GM21576 (cell line): Measurements from ENCODE around the gene MRPL41.
A peak's percentile ranks its signal among the peaks of the same experiment; 100 is the strongest.
"Not testable (repeated sequence)": the region's sequence is repeated elsewhere in the genome, so short reads cannot be mapped to it uniquely, and the experiment has no call there.

Experiments
- ATAC-seq: cut with Tn5 transposase; IDR thresholded peaks from one replicate; pipeline ENCODE4 v1.9.1; 2021; ENCODE audit warnings: mild to moderate bottlenecking, moderate library complexity; ENCODE audit not compliant: unreplicated experiment

MRPL41 gene

DNA sequence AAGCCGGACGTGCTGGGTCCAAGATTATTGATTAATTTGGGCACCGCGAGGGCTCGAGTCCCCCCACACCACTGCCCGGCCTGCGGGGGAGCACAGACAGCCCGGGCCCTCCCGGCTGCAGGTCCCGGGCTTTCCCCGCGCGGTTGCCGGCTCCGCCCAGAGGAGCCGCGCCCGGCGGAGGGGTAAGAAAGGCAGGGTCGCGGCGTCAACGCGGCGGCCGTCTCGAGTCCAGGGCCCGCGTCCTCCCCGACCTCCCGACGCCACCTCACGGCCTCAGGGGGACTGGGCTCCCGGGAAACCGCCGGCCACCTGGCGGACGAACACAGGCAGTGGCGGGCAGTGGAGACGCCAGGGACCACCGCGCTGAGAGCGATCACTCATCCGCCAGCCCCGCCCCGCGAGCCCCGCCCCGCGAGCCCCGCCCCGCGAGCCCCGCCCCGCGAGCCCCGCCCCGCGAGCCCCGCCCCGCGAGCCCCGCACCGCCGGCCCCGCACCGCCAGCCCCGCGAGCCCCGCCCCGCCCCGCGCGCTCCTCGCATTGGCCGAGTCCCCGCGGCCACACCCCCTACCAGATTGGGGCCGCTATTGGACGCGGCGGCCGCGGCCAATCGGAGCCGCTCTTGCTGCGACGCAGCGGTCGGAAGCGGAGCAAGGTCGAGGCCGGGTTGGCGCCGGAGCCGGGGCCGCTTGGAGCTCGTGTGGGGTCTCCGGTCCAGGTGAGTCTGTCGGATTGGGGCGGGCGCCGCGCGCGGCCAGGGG lies at the start of gene MRPL41:
TSS of gene MRPL41 (plus strand) at position 616 of the 758 bp plus-strand sequence. CDS start 203 bp downstream, outside the sequence.
- ATAC-seq: peak; percentile 79

- no peak for ATAC-seq
Measured at GRCh38 chr9:137502008-137502911, 49.4 kb upstream of the MRPL41 start.

GRCh38 chr9:137504432-137504777 lies 47.3 kb upstream of the MRPL41 start:
- ATAC-seq: no peak

GRCh38 chr9:137505421-137506140 lies 46.1 kb upstream of the MRPL41 start:
- no peak for ATAC-seq

DNA sequence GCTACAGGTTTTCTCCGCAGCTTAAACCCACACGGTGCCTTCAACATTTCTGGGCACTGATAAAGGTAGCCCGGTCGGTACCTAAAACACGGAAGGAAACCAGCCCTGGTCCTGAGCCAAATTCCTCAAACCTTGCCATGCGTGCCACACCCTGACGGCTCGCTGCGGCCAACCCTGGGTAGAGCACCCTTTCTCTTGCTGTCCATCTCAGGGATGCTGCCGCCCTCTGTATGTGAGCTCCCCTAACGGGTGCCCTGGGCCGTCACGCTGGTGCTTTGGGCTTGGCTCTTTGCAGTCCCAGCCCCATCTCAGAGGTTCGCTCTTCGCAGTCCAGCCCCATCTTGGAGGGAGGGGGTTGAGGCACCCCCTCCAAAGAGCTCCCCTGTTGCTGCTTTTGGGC lies 45.4 kb upstream of the MRPL41 start:
- ATAC-seq: no peak

GRCh38 chr9:137506702-137507171 lies 44.9 kb upstream of the MRPL41 start:
- ATAC-seq: no peak

DNA sequence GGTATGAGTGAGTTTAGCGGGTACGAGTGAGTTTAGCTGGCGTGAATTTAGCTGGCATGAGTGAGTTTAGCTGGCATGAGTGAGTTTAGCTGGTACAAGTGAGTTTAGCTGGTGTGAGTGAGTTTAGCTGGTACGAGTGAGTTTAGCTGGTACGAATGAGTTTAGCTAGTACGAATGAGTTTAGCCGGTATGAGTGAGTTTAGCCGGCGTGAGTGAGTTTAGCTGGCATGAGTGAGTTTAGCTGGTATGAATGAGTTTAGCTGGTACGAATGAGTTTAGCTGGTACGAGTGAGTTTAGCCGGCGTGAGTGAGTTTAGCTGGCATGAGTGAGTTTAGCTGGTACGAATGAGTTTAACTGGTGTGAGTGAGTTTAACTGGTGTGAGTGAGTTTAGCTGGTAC lies 42.5 kb upstream of the MRPL41 start:
- no peak for ATAC-seq

DNA sequence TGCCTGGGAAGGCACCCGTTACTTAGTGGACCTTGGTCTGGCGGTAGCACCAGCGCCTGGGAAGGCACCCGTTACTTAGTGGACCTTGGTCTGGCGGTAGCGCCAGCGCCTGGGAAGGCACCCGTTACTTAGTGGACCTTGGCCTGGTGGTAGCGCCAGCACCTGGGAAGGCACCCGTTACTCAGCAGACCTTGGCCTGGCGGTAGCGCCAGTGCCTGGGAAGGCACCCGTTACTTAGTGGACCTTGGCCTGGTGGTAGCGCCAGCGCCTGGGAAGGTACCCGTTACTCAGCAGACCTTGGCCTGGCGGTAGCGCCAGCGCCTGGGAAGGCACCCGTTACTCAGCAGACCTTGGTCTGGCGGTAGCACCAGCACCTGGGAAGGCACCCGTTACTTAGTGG lies 40.6 kb upstream of the MRPL41 start:
- not testable (repeated sequence) for ATAC-seq

- ATAC-seq: no peak
Measured at GRCh38 chr9:137511758-137512463, 39.8 kb upstream of the MRPL41 start.

- not testable (repeated sequence) for ATAC-seq
Measured at GRCh38 chr9:137513136-137513535, 38.5 kb upstream of the MRPL41 start.

- ATAC-seq: not testable (repeated sequence)
Measured at GRCh38 chr9:137513801-137514570, 37.7 kb upstream of the MRPL41 start.

- ATAC-seq: no peak
Measured at GRCh38 chr9:137514691-137515337, 36.9 kb upstream of the MRPL41 start.

DNA sequence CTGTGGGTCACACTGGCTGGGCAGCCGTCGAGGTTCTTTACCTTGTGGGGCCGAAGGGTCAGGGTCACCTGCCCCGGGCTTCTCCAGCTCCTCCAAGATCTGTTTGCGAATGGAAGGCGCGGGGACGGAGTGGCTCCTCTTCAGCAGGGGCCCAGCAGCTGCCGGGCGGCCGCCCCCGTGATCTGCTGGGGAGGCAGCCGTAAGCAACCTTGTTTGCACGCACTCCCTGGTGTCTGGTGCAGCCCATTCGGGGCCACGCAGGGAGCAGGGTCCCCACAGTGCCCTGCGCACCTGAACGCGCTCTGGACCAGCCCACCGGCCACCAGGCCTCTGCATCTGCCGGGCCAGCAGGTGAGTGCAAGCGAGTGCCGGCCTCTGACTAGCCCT lies 36.3 kb upstream of the MRPL41 start:
- ATAC-seq: no peak

DNA sequence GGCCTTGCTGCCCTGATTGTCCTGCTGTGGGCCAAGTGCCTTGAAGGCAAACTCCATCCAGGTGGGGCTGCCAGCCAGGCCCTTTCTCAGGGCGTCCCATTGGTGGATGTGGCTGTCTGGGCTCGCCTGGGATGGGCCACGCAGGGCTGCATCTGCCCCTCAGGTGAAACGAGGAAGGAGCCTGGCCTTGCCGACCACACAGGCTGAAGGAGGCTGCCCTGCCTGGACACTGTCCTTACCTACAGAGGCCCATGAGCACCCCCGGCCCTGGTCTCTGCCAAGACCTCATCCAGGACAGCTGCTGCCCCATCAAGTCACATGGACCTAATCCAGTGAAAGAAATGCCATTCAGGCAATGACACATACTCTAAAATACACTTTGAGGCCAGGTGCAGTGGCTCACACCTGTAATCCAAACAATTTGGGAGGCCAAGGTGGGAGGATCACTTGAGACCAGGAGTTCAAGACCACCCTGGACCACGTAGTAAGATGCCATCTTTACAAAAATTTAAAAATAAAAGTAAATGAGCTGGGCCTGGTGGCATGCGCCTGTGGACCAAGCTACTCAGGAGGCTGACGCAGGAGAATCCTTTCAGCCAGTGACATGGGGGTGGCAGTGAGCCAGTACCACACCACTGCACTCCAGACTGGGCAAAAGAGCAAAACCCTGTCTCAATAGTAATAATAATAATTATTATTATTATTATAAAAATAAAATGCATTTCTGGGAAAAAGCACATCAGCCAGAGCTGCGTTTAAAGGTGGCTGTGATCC lies 35.3 kb upstream of the MRPL41 start:
- ATAC-seq: no peak

DNA sequence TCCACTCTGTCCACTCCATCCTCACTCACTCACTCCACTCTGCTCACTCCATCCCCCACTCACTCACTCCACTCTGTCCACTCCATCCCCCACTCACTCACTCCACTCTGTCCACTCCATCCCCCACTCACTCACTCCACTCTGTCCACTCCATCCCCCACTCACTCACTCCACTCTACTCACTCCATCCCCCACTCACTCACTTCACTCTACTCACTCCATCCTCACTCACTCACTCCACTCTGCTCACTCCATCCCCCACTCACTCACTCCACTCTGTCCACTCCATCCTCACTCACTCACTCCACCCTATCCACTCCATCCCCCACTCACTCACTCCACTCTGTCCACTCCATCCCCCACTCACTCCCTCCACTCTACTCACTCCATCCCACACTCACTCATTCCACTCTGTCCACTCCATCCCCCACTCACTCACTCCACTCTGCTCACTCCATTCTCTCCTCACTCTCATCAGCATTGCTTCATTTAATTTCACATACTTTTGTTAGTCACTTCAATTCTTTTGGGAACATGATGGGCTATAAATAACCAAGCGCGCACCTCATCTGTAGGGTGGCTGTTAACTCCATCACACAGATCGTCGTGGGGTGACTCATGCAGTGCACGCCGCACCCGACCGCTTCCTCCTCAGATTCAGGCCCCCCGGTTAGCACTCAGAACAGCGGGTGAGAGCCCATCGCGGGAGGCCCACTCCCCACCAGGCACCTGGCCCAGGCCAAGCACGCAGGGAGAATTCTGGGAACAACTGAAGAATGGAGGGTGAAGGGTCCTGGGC lies 32.8 kb upstream of the MRPL41 start:
- not testable (repeated sequence) for ATAC-seq

DNA sequence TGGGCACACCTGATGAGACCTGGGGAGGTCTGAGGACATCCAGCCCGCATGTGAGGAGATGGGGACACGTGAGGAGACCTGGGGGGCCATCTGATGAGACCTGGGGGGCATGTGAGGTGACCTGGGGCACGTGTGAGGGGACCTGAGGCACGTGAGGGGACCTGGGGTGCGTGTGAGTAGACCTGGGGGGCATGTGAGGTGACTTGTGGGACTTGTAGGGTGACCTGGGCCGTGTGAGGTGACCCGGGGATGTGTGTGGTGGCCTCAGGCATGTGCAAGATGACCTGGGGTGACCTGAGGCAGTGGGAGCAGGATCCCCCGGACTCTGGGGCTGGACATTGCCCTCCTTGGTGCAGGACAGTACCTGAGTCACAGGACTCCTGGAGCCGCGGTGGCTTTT lies 32.1 kb upstream of the MRPL41 start:
- ATAC-seq: no peak

DNA sequence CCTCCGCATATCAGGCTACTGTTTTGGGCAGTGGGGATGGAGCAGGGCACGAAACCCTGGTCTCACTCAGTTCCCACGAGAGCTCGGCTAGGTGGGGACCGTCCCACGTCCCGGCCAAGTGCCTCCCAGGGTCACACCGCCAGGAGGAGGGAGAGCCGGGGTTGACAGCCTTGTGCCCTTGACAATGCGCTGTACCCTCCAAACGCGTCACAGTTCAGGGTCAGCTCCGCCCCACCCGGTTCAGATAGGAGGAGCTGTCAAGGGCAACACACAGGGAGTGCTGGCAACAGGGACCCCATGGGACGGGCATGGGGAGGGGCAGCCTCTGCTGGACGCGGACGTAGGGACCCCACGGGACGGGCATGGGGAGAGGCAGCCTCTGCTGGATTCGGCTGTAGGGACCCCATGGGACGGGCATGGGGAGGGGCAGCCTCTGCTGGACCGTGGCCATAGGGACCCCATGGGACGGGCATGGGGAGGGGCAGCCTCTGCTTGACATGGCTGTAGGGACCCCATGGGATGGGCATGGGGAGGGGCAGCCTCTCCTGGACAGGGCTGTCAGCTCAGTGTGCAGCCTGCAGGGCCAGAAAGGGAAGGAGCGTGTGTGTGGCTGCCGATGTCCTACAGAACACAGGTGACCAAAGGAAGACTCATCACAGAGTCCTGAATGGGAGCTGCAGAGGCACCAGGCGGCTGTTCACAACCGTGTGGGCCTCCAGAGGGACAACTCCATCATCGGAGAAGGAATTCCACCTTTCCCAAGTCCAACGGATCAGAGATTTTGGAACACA lies 30.9 kb upstream of the MRPL41 start:
- no peak for ATAC-seq
